Activated CD4-positive, CD25-positive, alpha-beta regulatory T cell treated with anti-CD3 and anti-CD28 coated beads, Interleukin-2, amount 50 U/mL, for 16 hours (primary cell): ENCODE data around the gene ZBTB40.

ENCODE experiments used
- DNase-seq: peaks from one replicate; pipeline ENCODE4 v3.0.0-alpha.2; 2020; ENCODE audit warnings: low read depth, low spot score

ZBTB40 gene

GRCh38 chr1:22503721-22504410, 52.2 kb downstream of the ZBTB40 start:
- DNase-seq = no peak

GRCh38 chr1:22506130-22506692, 54.6 kb downstream of the ZBTB40 start:
- DNase-seq = no peak

- no peak for DNase-seq
Measured at GRCh38 chr1:22507587-22507986, 55.9 kb downstream of the ZBTB40 start.

- DNase-seq = no peak
Measured at GRCh38 chr1:22508329-22508728, 56.7 kb downstream of the ZBTB40 start.

GRCh38 chr1:22508991-22509390, 57.3 kb downstream of the ZBTB40 start:
- DNase-seq = no peak

- DNase-seq = no peak
Measured at GRCh38 chr1:22509815-22510214, 58.2 kb downstream of the ZBTB40 start.

- DNase-seq = no peak
Measured at GRCh38 chr1:22512873-22513272, 61.2 kb downstream of the ZBTB40 start.

GRCh38 chr1:22516906-22517571, 65.4 kb downstream of the ZBTB40 start:
- DNase-seq = no peak

GRCh38 chr1:22517956-22518355, 66.3 kb downstream of the ZBTB40 start:
- no peak for DNase-seq

- DNase-seq = no peak
Measured at GRCh38 chr1:22518379-22518778, 66.7 kb downstream of the ZBTB40 start.

- no peak for DNase-seq
Measured at GRCh38 chr1:22520871-22521270, 69.2 kb downstream of the ZBTB40 start.

- no peak for DNase-seq
Measured at GRCh38 chr1:22521692-22522091, 70.0 kb downstream of the ZBTB40 start.

GRCh38 chr1:22522221-22522743, 70.6 kb downstream of the ZBTB40 start:
- no peak for DNase-seq

GRCh38 chr1:22524481-22524880, 72.8 kb downstream of the ZBTB40 start:
- no peak for DNase-seq

- no peak for DNase-seq
Measured at GRCh38 chr1:22525211-22525610, 73.6 kb downstream of the ZBTB40 start.

GRCh38 chr1:22525646-22526045, 74.0 kb downstream of the ZBTB40 start:
- DNase-seq = no peak

- DNase-seq = no peak
Measured at GRCh38 chr1:22526098-22526497, 74.4 kb downstream of the ZBTB40 start.

- no peak for DNase-seq
Measured at GRCh38 chr1:22526677-22527076, 75.0 kb downstream of the ZBTB40 start.

GRCh38 chr1:22527122-22527521, 75.5 kb downstream of the ZBTB40 start:
- no peak for DNase-seq

GRCh38 chr1:22527555-22528296, 76.1 kb downstream of the ZBTB40 start:
- DNase-seq = no peak

GRCh38 chr1:22528451-22528850, 76.8 kb downstream of the ZBTB40 start:
- DNase-seq = no peak
